ENCODE data around the gene AOC3.
"Not testable (repeated sequence)": the region's sequence is repeated elsewhere in the genome, so short reads cannot be mapped to it uniquely, and the experiment has no call there.

GRCh38 chr17:42899981-42900380, 49.0 kb downstream of the AOC3 start:
- TF ChIP-seq POLR2A, POLR2AphosphoS5 (IDR thresholded peaks at IDR 0.05; ENCODE audit: low read depth, low read length): not testable (repeated sequence)
